OCI-LY1 (cell line): ENCODE data around the gene ZNF221.
A peak's percentile ranks its signal among the peaks of the same experiment; 100 is the strongest.

Experiments used
- H2AFZ ChIP-seq: fragments of 200-600 bp; sonication (generic), shearing (Covaris generic); 2 replicates; pipeline ENCODE4 v1.6.0; 2014; ENCODE audit warnings: antibody characterized with exemption, mild to moderate bottlenecking, low read length
- H3F3A ChIP-seq: fragments of 200-600 bp; sonication (generic), shearing (Covaris generic); 2 replicates; pipeline ENCODE4 v1.6.0; 2014; ENCODE audit warnings: mild to moderate bottlenecking, antibody characterized with exemption, low read length, moderate library complexity; ENCODE audit not compliant: insufficient read depth
- H3K27ac ChIP-seq: fragments of 200-600 bp; sonication (generic); 2 replicates; pipeline ENCODE4 v1.5.1; 2014; ENCODE audit warnings: low read length, mixed run types, mild to moderate bottlenecking, low read depth; ENCODE audit not compliant: poor library complexity, severe bottlenecking
- H3K27me3 ChIP-seq: fragments of 200-600 bp; sonication (generic); 2 replicates; pipeline ENCODE4 v1.6.0; 2014; ENCODE audit warnings: antibody characterized with exemption, mild to moderate bottlenecking, low read length, moderate library complexity; ENCODE audit not compliant: insufficient read depth
- H3K36me3 ChIP-seq: fragments of 200-600 bp; sonication (generic); 2 replicates; pipeline ENCODE4 v1.6.1; 2014; ENCODE audit warnings: mild to moderate bottlenecking, antibody characterized with exemption, low read length, moderate library complexity, mixed read lengths; ENCODE audit not compliant: insufficient read depth
- H3K4me1 ChIP-seq: fragments of 200-600 bp; sonication (generic); 2 replicates; pipeline ENCODE4 v1.5.1; 2014; ENCODE audit warnings: mild to moderate bottlenecking, low read length, moderate library complexity; ENCODE audit not compliant: insufficient read depth, severe bottlenecking
- H3K4me2 ChIP-seq: fragments of 200-600 bp; sonication (generic), shearing (Covaris generic); 2 replicates; pipeline ENCODE4 v1.6.1; 2014; ENCODE audit warnings: low read length
- H3K4me3 ChIP-seq: fragments of 200-600 bp; sonication (generic); 2 replicates; pipeline ENCODE4 v1.5.1; 2014; ENCODE audit warnings: low read length, low read depth, mild to moderate bottlenecking, mixed read lengths; ENCODE audit not compliant: poor library complexity, severe bottlenecking
- H3K79me2 ChIP-seq: fragments of 200-600 bp; shearing (Covaris generic); 2 replicates; pipeline ENCODE4 v1.6.1; 2016; ENCODE audit warnings: mixed run types, low read length, mixed read lengths; ENCODE audit not compliant: insufficient read depth
- H3K9ac ChIP-seq: fragments of 200-600 bp; sonication (generic), shearing (Covaris generic); 2 replicates; pipeline ENCODE4 v1.6.1; 2014; ENCODE audit warnings: mild to moderate bottlenecking, low read length, mixed read lengths
- H3K9me2 ChIP-seq: fragments of 200-600 bp; sonication (generic), shearing (Covaris generic); 2 replicates; pipeline ENCODE4 v1.6.1; 2014; ENCODE audit warnings: low read depth, mild to moderate bottlenecking, low read length, mixed read lengths
- H3K9me3 ChIP-seq: fragments of 200-600 bp; shearing (Covaris generic); 2 replicates; pipeline ENCODE4 v1.6.1; 2014; ENCODE audit warnings: low read length, mixed read lengths
- H4K20me1 ChIP-seq: fragments of 200-600 bp; sonication (generic), shearing (Covaris generic); 2 replicates; pipeline ENCODE4 v1.6.0; 2016; ENCODE audit warnings: mild to moderate bottlenecking, low read length; ENCODE audit not compliant: insufficient read depth
- EZH2 ChIP-seq: fragments of 200-600 bp; sonication (generic), shearing (Covaris generic); IDR thresholded peaks from 2 replicates; pipeline ENCODE4 v1.8.0; 2017; ENCODE audit warnings: borderline replicate concordance, mixed run types, mild to moderate bottlenecking, antibody characterized with exemption, low read length, moderate library complexity, mixed read lengths
- TF ChIP-seq, protein P1 (sequence below): fragments of 200-600 bp; sonication (generic), shearing (Covaris generic); IDR thresholded peaks from 2 replicates; pipeline ENCODE4 v1.5.1; 2017; ENCODE audit warnings: mild to moderate bottlenecking, antibody characterized with exemption, low read length, moderate library complexity, mixed read lengths

The ZNF221 gene

GRCh38 chr19:44002212-44002565, 51.2 kb downstream of the ZNF221 start:
- TF ChIP-seq, protein P1, sequence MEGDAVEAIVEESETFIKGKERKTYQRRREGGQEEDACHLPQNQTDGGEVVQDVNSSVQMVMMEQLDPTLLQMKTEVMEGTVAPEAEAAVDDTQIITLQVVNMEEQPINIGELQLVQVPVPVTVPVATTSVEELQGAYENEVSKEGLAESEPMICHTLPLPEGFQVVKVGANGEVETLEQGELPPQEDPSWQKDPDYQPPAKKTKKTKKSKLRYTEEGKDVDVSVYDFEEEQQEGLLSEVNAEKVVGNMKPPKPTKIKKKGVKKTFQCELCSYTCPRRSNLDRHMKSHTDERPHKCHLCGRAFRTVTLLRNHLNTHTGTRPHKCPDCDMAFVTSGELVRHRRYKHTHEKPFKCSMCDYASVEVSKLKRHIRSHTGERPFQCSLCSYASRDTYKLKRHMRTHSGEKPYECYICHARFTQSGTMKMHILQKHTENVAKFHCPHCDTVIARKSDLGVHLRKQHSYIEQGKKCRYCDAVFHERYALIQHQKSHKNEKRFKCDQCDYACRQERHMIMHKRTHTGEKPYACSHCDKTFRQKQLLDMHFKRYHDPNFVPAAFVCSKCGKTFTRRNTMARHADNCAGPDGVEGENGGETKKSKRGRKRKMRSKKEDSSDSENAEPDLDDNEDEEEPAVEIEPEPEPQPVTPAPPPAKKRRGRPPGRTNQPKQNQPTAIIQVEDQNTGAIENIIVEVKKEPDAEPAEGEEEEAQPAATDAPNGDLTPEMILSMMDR = no peak
- no peak for TF ChIP-seq EZH2
- H3K27ac ChIP-seq = no peak overlapping the region

GRCh38 chr19:44002566-44003460, 51.8 kb downstream of the ZNF221 start, which contains the start of gene ZNF230:
Gene ZNF230, plus strand, starts transcription at chr19:44002957. Its CDS starts 4,122 bp downstream, at chr19:44007079.
- Histone ChIP-seq H3K4me2 (peak within 1 kb of the TSS; percentile 77), H3K27me3 (no peaks in the 10 kb centered on the region), H3K79me2 (no peaks in the 10 kb centered on the region), H3K4me1 (peaks cover 11% of the 10 kb centered on the region), H3K9ac (peak within 1 kb of the TSS; percentile 69), H3K36me3 (peaks cover 8% of the 10 kb centered on the region), H3K9me3 (0 out of 2 replicates have a peak, but pooled peaks cover 4% of the 10 kb centered on the region), H3K27ac (no peak within 1 kb of the TSS), H4K20me1 (no peaks in the 10 kb centered on the region), H2AFZ (peak within 1 kb of the TSS; percentile 91; the same call in 1 of the 2 replicates), H3F3A (no peaks in the 10 kb centered on the region), H3K9me2 (no peaks in the 10 kb centered on the region), H3K4me3 (peak within 1 kb of the TSS; percentile 76)
- TF ChIP-seq, protein P1 = no peak
- TF ChIP-seq EZH2 = no peak

More at GRCh38 chr19:44002212-44002565, 51.2 kb downstream of the ZNF221 start:
- H3K27me3 ChIP-seq = no peaks in the 10 kb centered on the region
- no peaks in the 10 kb centered on the region for H4K20me1 ChIP-seq
- peak overlapping the region; percentile 76 for H3K4me3 ChIP-seq
- peak overlapping the region; percentile 91; the same call in 1 of the 2 replicates for H2AFZ ChIP-seq
- no peaks in the 10 kb centered on the region for H3K9me3 ChIP-seq
- no peaks in the 10 kb centered on the region for H3K9me2 ChIP-seq
- peaks cover 11% of the 10 kb centered on the region for H3K4me1 ChIP-seq
- H3K79me2 ChIP-seq = no peaks in the 10 kb centered on the region
- H3K9ac ChIP-seq = peak overlapping the region; percentile 69
- peak overlapping the region; percentile 77 for H3K4me2 ChIP-seq
- peaks cover 1% of the 10 kb centered on the region for H3K36me3 ChIP-seq
- H3F3A ChIP-seq = no peaks in the 10 kb centered on the region

- peaks cover 15% of the 10 kb centered on the region for H3K36me3 ChIP-seq
- TF ChIP-seq, protein P1 = no peak
- no peak for TF ChIP-seq EZH2
- no peaks in the 10 kb centered on the region for H3K79me2 ChIP-seq
- peak overlapping the region; percentile 69 for H3K9ac ChIP-seq
- H3K4me1 ChIP-seq = peaks cover 11% of the 10 kb centered on the region
- H3K4me3 ChIP-seq = peak overlapping the region; percentile 76
- no peaks in the 10 kb centered on the region for H3K27me3 ChIP-seq
- 0 out of 2 replicates have a peak, but pooled peaks cover 8% of the 10 kb centered on the region for H3K9me3 ChIP-seq
- H3K4me2 ChIP-seq = peak overlapping the region; percentile 77
- H2AFZ ChIP-seq = no peak overlapping the region
- no peaks in the 10 kb centered on the region for H4K20me1 ChIP-seq
- no peaks in the 10 kb centered on the region for H3K9me2 ChIP-seq
- H3K27ac ChIP-seq = no peak overlapping the region
- H3F3A ChIP-seq = no peaks in the 10 kb centered on the region
Measured at GRCh38 chr19:44003461-44004009, 52.5 kb downstream of the ZNF221 start.
